ENCODE data around the gene TTLL12.

Gene TTLL12

GRCh38 chr22:43205261-43205691 lies 18.3 kb upstream of the TTLL12 start:
- DNase-seq (ENCODE audit: insufficient read length) (no peak), FAIRE-seq (no peak)
- no peak for TF ChIP-seq TAF1 (IDR thresholded peaks at IDR 0.05; ENCODE audit: borderline replicate concordance, low read depth, low read length)
- no peak for TF ChIP-seq POLR2A (IDR thresholded peaks at IDR 0.05; ENCODE audit: low read depth, low read length)
- no peak for TF ChIP-seq POLR2AphosphoS5 (IDR thresholded peaks at IDR 0.05; ENCODE audit: low read depth, low read length)

- FAIRE-seq = no peak
- TF ChIP-seq POLR2AphosphoS5 (IDR thresholded peaks at IDR 0.05; ENCODE audit: low read depth, low read length) = no peak
- no peak for TF ChIP-seq POLR2A (IDR thresholded peaks at IDR 0.05; ENCODE audit: low read depth, low read length)
- no peak for TF ChIP-seq TAF1 (IDR thresholded peaks at IDR 0.05; ENCODE audit: borderline replicate concordance, low read depth, low read length)
- DNase-seq (ENCODE audit: insufficient read length) = no peak
Measured at GRCh38 chr22:43203471-43203981, 16.6 kb upstream of the TTLL12 start.

- FAIRE-seq = no peak
- DNase-seq (ENCODE audit: insufficient read length) = no peak
- TF ChIP-seq POLR2AphosphoS5 (IDR thresholded peaks at IDR 0.05; ENCODE audit: low read depth, low read length) = no peak
- TF ChIP-seq TAF1 (IDR thresholded peaks at IDR 0.05; ENCODE audit: borderline replicate concordance, low read depth, low read length) = no peak
- TF ChIP-seq POLR2A (IDR thresholded peaks at IDR 0.05; ENCODE audit: low read depth, low read length) = no peak
Measured at GRCh38 chr22:43202756-43203410, 15.9 kb upstream of the TTLL12 start.

GRCh38 chr22:43202326-43202725 lies 15.4 kb upstream of the TTLL12 start:
- DNase-seq (ENCODE audit: insufficient read length) (no peak), FAIRE-seq (no peak)
- TF ChIP-seq POLR2A (IDR thresholded peaks at IDR 0.05; ENCODE audit: low read depth, low read length) (no peak), POLR2AphosphoS5 (IDR thresholded peaks at IDR 0.05; ENCODE audit: low read depth, low read length) (no peak), TAF1 (IDR thresholded peaks at IDR 0.05; ENCODE audit: borderline replicate concordance, low read depth, low read length) (no peak)

- TF ChIP-seq POLR2A (IDR thresholded peaks at IDR 0.05; ENCODE audit: low read depth, low read length) = no peak
- TF ChIP-seq POLR2AphosphoS5 (IDR thresholded peaks at IDR 0.05; ENCODE audit: low read depth, low read length) = no peak
- no peak for TF ChIP-seq TAF1 (IDR thresholded peaks at IDR 0.05; ENCODE audit: borderline replicate concordance, low read depth, low read length)
- FAIRE-seq (no peak), DNase-seq (ENCODE audit: insufficient read length) (no peak)
Measured at GRCh38 chr22:43201486-43202219, 14.7 kb upstream of the TTLL12 start.

- DNase-seq (ENCODE audit: insufficient read length) (no peak), FAIRE-seq (no peak)
- no peak for TF ChIP-seq POLR2AphosphoS5 (IDR thresholded peaks at IDR 0.05; ENCODE audit: low read depth, low read length)
- no peak for TF ChIP-seq TAF1 (IDR thresholded peaks at IDR 0.05; ENCODE audit: borderline replicate concordance, low read depth, low read length)
- no peak for TF ChIP-seq POLR2A (IDR thresholded peaks at IDR 0.05; ENCODE audit: low read depth, low read length)
Measured at GRCh38 chr22:43200555-43200954, 13.6 kb upstream of the TTLL12 start.

GRCh38 chr22:43200031-43200430 lies 13.1 kb upstream of the TTLL12 start:
- TF ChIP-seq POLR2AphosphoS5 (IDR thresholded peaks at IDR 0.05; ENCODE audit: low read depth, low read length) = no peak
- no peak for TF ChIP-seq POLR2A (IDR thresholded peaks at IDR 0.05; ENCODE audit: low read depth, low read length)
- TF ChIP-seq TAF1 (IDR thresholded peaks at IDR 0.05; ENCODE audit: borderline replicate concordance, low read depth, low read length) = no peak
- DNase-seq (ENCODE audit: insufficient read length) (no peak), FAIRE-seq (no peak)

GRCh38 chr22:43199541-43199940 lies 12.6 kb upstream of the TTLL12 start:
- FAIRE-seq = no peak
- TF ChIP-seq POLR2A (IDR thresholded peaks at IDR 0.05; ENCODE audit: low read depth, low read length) = no peak
- TF ChIP-seq TAF1 (IDR thresholded peaks at IDR 0.05; ENCODE audit: borderline replicate concordance, low read depth, low read length) = no peak
- no peak for TF ChIP-seq POLR2AphosphoS5 (IDR thresholded peaks at IDR 0.05; ENCODE audit: low read depth, low read length)

GRCh38 chr22:43198936-43199335 lies 12.0 kb upstream of the TTLL12 start:
- DNase-seq (ENCODE audit: insufficient read length) (no peak), FAIRE-seq (no peak)
- TF ChIP-seq TAF1 (IDR thresholded peaks at IDR 0.05; ENCODE audit: borderline replicate concordance, low read depth, low read length) (no peak), POLR2A (IDR thresholded peaks at IDR 0.05; ENCODE audit: low read depth, low read length) (no peak), POLR2AphosphoS5 (IDR thresholded peaks at IDR 0.05; ENCODE audit: low read depth, low read length) (no peak)

More at GRCh38 chr22:43199541-43199940, 12.6 kb upstream of the TTLL12 start:
- no peak for DNase-seq (ENCODE audit: insufficient read length)

GRCh38 chr22:43198126-43198525 lies 11.2 kb upstream of the TTLL12 start:
- DNase-seq (ENCODE audit: insufficient read length) (no peak), FAIRE-seq (no peak)
- no peak for TF ChIP-seq POLR2A (IDR thresholded peaks at IDR 0.05; ENCODE audit: low read depth, low read length)

GRCh38 chr22:43197271-43197941 lies 10.5 kb upstream of the TTLL12 start:
- DNase-seq (ENCODE audit: insufficient read length) (no peak), FAIRE-seq (no peak)
- TF ChIP-seq POLR2A (IDR thresholded peaks at IDR 0.05; ENCODE audit: low read depth, low read length) = no peak
- TF ChIP-seq TAF1 (IDR thresholded peaks at IDR 0.05; ENCODE audit: borderline replicate concordance, low read depth, low read length) = no peak
- no peak for TF ChIP-seq POLR2AphosphoS5 (IDR thresholded peaks at IDR 0.05; ENCODE audit: low read depth, low read length)

Measured in GM12892 (cell line).